Fibroblast of skin of scalp (primary cell): ENCODE measurements around the gene SLC29A4.
"Not testable (repeated sequence)": the region's sequence is repeated elsewhere in the genome, so short reads cannot be mapped to it uniquely, and the experiment has no call there.

Experiments used
- DNase-seq: peaks from one replicate; pipeline ENCODE4 v3.0.0-alpha.2; 2013

Gene SLC29A4

GRCh38 chr7:5296611-5297226, 14.0 kb downstream of the SLC29A4 start:
- no peak for DNase-seq

- no peak for DNase-seq
These were observed 17.6 kb downstream of the SLC29A4 start for GRCh38 chr7:5300366-5300765.

- no peak for DNase-seq
These were observed 19.8 kb downstream of the SLC29A4 start for GRCh38 chr7:5302577-5302976.

GRCh38 chr7:5303061-5303460, 20.3 kb downstream of the SLC29A4 start:
- no peak for DNase-seq

GRCh38 chr7:5303591-5304505, 21.1 kb downstream of the SLC29A4 start:
- DNase-seq = no peak

GRCh38 chr7:5305050-5305449, 22.3 kb downstream of the SLC29A4 start:
- DNase-seq = not testable (repeated sequence)

GRCh38 chr7:5307221-5308142, 24.7 kb downstream of the SLC29A4 start:
- DNase-seq = not testable (repeated sequence)

- no peak for DNase-seq
These were observed 26.4 kb downstream of the SLC29A4 start for GRCh38 chr7:5309146-5309545.

- no peak for DNase-seq
These were observed 28.2 kb downstream of the SLC29A4 start for GRCh38 chr7:5310822-5311405.

- DNase-seq = not testable (repeated sequence)
These were observed 29.7 kb downstream of the SLC29A4 start for GRCh38 chr7:5312276-5313070.

- not testable (repeated sequence) for DNase-seq
These were observed 30.5 kb downstream of the SLC29A4 start for GRCh38 chr7:5313076-5313885.

GRCh38 chr7:5314864-5315263, 32.1 kb downstream of the SLC29A4 start:
- no peak for DNase-seq

- DNase-seq = no peak
These were observed 33.0 kb downstream of the SLC29A4 start for GRCh38 chr7:5315761-5316160.

- not testable (repeated sequence) for DNase-seq
These were observed 35.9 kb downstream of the SLC29A4 start for GRCh38 chr7:5318613-5319012.

GRCh38 chr7:5320391-5320790, 37.6 kb downstream of the SLC29A4 start:
- no peak for DNase-seq

GRCh38 chr7:5320802-5321396, 38.2 kb downstream of the SLC29A4 start:
- no peak for DNase-seq

- no peak for DNase-seq
These were observed 40.1 kb downstream of the SLC29A4 start for GRCh38 chr7:5322621-5323410.

GRCh38 chr7:5323800-5324781, 41.3 kb downstream of the SLC29A4 start:
- DNase-seq = not testable (repeated sequence)
